NT2/D1 (cell line): Measurements from ENCODE around the gene ARID3C.
"Not testable (repeated sequence)": the region's sequence is repeated elsewhere in the genome, so short reads cannot be mapped to it uniquely, and the experiment has no call there.

Source experiments
- DNase-seq: peaks from one replicate; pipeline ENCODE4 v3.0.0-alpha.2; 2011; ENCODE audit warnings: low read depth, low spot score
- H3K27me3 ChIP-seq: 2 replicates; pipeline ENCODE4 v1.6.0; 2011; ENCODE audit warnings: mild to moderate bottlenecking; ENCODE audit not compliant: insufficient read length, insufficient read depth
- H3K36me3 ChIP-seq: 2 replicates; pipeline ENCODE4 v1.6.1; 2011; ENCODE audit warnings: mild to moderate bottlenecking, low read length, mixed read lengths; ENCODE audit not compliant: insufficient read depth, insufficient read length
- H3K4me1 ChIP-seq: 2 replicates; pipeline ENCODE4 v1.5.1; 2011; ENCODE audit not compliant: insufficient read depth, insufficient read length
- H3K4me3 ChIP-seq: 2 replicates; pipeline ENCODE4 v1.5.1; 2011; ENCODE audit warnings: low read depth; ENCODE audit not compliant: insufficient read length
- H3K9ac ChIP-seq: 2 replicates; pipeline ENCODE4 v1.6.0; 2011; ENCODE audit warnings: low read depth; ENCODE audit not compliant: insufficient read length
- H3K9me3 ChIP-seq: 2 replicates; pipeline ENCODE4 v1.5.1; 2011; ENCODE audit warnings: mild to moderate bottlenecking, low read length; ENCODE audit not compliant: insufficient read depth
- SUZ12 ChIP-seq: IDR thresholded peaks from 2 replicates; pipeline ENCODE4 v1.6.1; 2011; ENCODE audit not compliant: insufficient read length, insufficient read depth; ENCODE audit errors: extremely low read depth
- YY1 ChIP-seq: IDR thresholded peaks from 2 replicates; pipeline ENCODE4 v1.6.1; 2011; ENCODE audit not compliant: insufficient read length, insufficient read depth
- ZNF274 ChIP-seq: IDR thresholded peaks from 2 replicates; pipeline ENCODE4 v1.6.1; 2011; ENCODE audit warnings: mild to moderate bottlenecking, low read depth, low read length

Gene ARID3C

GRCh38 chr9:34644766-34645314 is 16.0 kb upstream of the ARID3C start:
- H3K4me1 ChIP-seq = peaks cover 12% of the 10 kb centered on the region
- no peak overlapping the region for H3K9ac ChIP-seq
- H3K9me3 ChIP-seq = no peaks in the 10 kb centered on the region
- H3K36me3 ChIP-seq = peaks cover 26% of the 10 kb centered on the region
- H3K4me3 ChIP-seq = no peak overlapping the region
- DNase-seq = no peak
- H3K27me3 ChIP-seq = no peaks in the 10 kb centered on the region
- TF ChIP-seq SUZ12 = no peak
- no peak for TF ChIP-seq YY1
- no peak for TF ChIP-seq ZNF274

DNA sequence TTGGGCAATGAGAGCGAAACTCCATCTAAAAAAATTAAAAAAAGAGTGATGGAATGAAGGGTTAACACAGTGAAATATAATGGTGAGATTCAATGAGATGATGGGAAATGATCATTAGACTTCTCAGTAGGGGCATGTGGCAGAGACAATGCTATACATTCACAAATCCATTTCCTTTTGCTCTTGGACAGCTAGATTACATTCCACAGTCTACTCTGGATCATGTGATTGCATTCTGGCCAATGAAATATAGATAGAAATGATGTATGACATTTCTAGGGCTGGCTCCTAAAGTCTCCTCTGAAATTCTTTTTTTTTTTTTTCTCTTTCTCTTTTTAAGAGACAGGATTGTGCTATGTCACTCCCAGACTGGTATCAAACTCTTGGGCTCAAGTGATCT is 13.8 kb upstream of the ARID3C start:
- TF ChIP-seq SUZ12 = no peak
- no peak for TF ChIP-seq ZNF274
- TF ChIP-seq YY1 = no peak
- peaks cover 9% of the 10 kb centered on the region for H3K4me1 ChIP-seq
- H3K4me3 ChIP-seq = no peak overlapping the region
- DNase-seq = no peak
- H3K36me3 ChIP-seq = peaks cover 4% of the 10 kb centered on the region
- no peaks in the 10 kb centered on the region for H3K9me3 ChIP-seq
- no peaks in the 10 kb centered on the region for H3K27me3 ChIP-seq
- H3K9ac ChIP-seq = no peak overlapping the region

DNA sequence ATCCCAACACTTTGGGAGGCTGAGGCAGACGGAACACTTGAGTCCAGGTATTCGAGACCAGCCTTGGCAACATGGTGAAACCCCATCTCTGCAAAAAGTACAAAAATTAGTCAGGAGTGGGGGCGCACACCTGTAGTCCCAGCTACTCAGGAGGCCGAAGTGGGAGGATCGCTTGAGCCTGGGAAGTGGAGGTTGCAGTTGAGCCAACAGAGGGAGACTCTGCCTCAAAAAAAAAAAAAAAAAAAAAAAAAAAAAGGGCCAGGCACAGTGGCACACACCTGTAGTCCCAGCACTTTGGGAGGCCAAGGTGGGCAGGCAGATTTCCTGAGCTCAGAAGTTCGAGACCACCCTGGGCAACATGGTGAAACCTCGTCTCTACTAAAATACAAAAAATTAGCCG is 10.5 kb upstream of the ARID3C start:
- not testable (repeated sequence) for H3K27me3 ChIP-seq, DNase-seq, H3K4me3 ChIP-seq, H3K9me3 ChIP-seq, H3K9ac ChIP-seq
- Histone ChIP-seq H3K36me3 (peaks cover 18% of the 10 kb centered on the region), H3K4me1 (peaks cover 12% of the 10 kb centered on the region)

- no peak for TF ChIP-seq SUZ12
- TF ChIP-seq ZNF274 = no peak
- H3K4me3 ChIP-seq = peak overlapping the region; percentile 94
- peaks cover 18% of the 10 kb centered on the region for H3K36me3 ChIP-seq
- no peaks in the 10 kb centered on the region for H3K9me3 ChIP-seq
- DNase-seq = no peak
- no peaks in the 10 kb centered on the region for H3K27me3 ChIP-seq
- peak overlapping the region; percentile 58 for H3K9ac ChIP-seq
- H3K4me1 ChIP-seq = peaks cover 15% of the 10 kb centered on the region
Observed at GRCh38 chr9:34638138-34638445, 9.2 kb upstream of the ARID3C start.

DNA sequence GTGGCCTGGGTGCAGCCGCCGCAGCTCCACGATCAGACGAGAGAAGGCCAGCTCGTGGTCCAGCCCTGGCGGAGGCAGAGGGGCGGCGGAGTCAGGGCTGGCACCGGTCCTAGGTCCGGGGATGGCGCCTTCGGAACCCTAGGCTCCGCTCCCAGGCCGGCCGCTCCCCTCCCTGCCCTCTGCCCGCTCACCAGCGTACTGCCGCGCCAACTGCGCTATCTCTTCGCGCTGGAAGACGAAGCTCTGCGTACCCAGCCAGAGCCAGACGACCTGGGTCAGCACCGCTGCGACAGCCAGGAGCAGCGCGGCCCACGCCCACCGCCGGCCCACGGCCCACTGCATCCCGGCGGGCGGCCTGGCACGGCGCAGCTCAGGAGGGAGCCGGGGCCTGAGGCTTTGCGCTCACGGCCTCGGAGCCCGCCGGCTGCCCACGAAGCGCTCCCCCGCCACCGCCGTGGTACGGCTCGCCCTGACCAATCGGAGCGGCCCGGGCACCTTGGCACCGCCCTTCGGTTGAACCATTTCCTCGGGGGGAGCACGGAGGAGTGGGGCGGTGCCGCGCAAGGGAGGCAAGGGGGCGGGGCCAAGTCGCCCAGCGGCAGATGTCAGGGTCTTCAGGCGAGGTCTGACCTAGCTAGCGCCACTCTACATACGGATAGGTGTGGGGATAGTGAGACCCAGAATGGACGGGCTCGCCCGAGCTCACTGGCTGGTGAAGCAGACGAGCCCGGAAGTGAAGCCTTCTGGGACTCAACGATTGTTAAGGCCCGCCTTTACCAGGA is 8.7 kb upstream of the ARID3C start, which contains the start of gene SIGMAR1:
TSS of gene SIGMAR1 (minus strand) at position 432 of the 782 bp plus-strand sequence. CDS start at position 342, 90 bp downstream.
- Histone ChIP-seq H3K9me3 (no peaks in the 10 kb centered on the region), H3K4me3 (peak within 1 kb of the TSS; percentile 94), H3K27me3 (no peaks in the 10 kb centered on the region), H3K36me3 (peaks cover 18% of the 10 kb centered on the region), H3K4me1 (peaks cover 15% of the 10 kb centered on the region), H3K9ac (peak within 1 kb of the TSS; percentile 99)
- peak; percentile 86 for DNase-seq
- TF ChIP-seq YY1 (no peak), ZNF274 (no peak), SUZ12 (no peak)

- TF ChIP-seq YY1 = no peak
- TF ChIP-seq SUZ12 = no peak
- TF ChIP-seq ZNF274 = no peak
- H3K4me1 ChIP-seq = peaks cover 15% of the 10 kb centered on the region
- peaks cover 18% of the 10 kb centered on the region for H3K36me3 ChIP-seq
- DNase-seq = no peak
- H3K9ac ChIP-seq = peak overlapping the region; percentile 99
- H3K4me3 ChIP-seq = peak overlapping the region; percentile 94
- no peaks in the 10 kb centered on the region for H3K9me3 ChIP-seq
- no peaks in the 10 kb centered on the region for H3K27me3 ChIP-seq
Observed at GRCh38 chr9:34636791-34637355, 8.0 kb upstream of the ARID3C start.

DNA sequence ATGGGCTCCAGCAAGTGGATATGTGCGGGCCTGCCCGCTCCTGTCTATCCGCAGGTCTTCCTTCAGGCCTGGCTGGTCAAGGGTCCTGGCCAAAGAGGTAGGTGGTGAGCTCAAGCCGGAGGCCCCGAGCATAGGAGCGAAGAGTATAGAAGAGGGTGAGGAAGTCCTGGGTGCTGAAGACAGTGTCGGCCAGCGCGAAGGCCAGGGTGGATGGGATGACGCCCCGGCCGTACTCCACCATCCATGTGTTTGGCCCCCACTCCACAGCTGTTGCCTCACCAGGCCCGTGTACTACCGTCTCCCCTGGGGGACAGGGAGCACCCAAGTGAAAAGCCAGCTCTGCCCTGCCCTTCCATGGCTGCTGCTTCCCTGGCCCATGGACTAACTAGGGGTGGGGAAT is 6.7 kb upstream of the ARID3C start:
- Histone ChIP-seq H3K9me3 (no peaks in the 10 kb centered on the region), H3K27me3 (peaks cover 11% of the 10 kb centered on the region), H3K36me3 (peaks cover 18% of the 10 kb centered on the region), H3K4me3 (no peak overlapping the region), H3K4me1 (peaks cover 15% of the 10 kb centered on the region), H3K9ac (no peak overlapping the region)
- no peak for DNase-seq
- TF ChIP-seq YY1 (no peak), SUZ12 (no peak)
